HepG2 (cell line): Measurements from ENCODE around the gene ANKS3. TPM values are rescaled to one million over a fixed set of nuclear protein-coding genes. Genes with fewer than 3 reads are reported as not detected.

Source experiments
- CEBPZ ChIP-seq: IDR thresholded peaks from 2 replicates; pipeline ENCODE4 v1.6.1; 2012; ENCODE audit warnings: low read length, improper control_type of control experiment
- FOXA3 ChIP-seq: IDR thresholded peaks from 2 replicates; pipeline ENCODE4 v1.6.1; 2016; ENCODE audit warnings: missing genetic modification reagents, missing compliant biosample characterization
- HNF4A ChIP-seq: sonication (generic); formaldehyde crosslinking; IDR thresholded peaks from 2 replicates; pipeline ENCODE4 v1.4.0; 2020; ENCODE audit warnings: missing genetic modification reagents
- IRF1 ChIP-seq: sonication (generic); formaldehyde crosslinking; IDR thresholded peaks from 2 replicates; pipeline ENCODE4 v1.4.0; 2020; ENCODE audit warnings: low read depth, mild to moderate bottlenecking, missing genetic modification reagents
- MED8 ChIP-seq: sonication (generic); formaldehyde crosslinking; IDR thresholded peaks from 2 replicates; pipeline ENCODE4 v1.8.1; 2023; ENCODE audit warnings: mild to moderate bottlenecking, missing genetic modification reagents; ENCODE audit not compliant: insufficient replicate concordance
- NR3C1 ChIP-seq: sonication (generic); formaldehyde crosslinking; IDR thresholded peaks from 2 replicates; pipeline ENCODE4 v1.4.0; 2020; ENCODE audit warnings: missing genetic modification reagents
- POLR2AphosphoS2 ChIP-seq: IDR thresholded peaks from 2 replicates; pipeline ENCODE4 v1.6.1; 2011; ENCODE audit warnings: low read depth, low read length, improper control_type of control experiment
- RELA ChIP-seq: sonication (generic); formaldehyde crosslinking; IDR thresholded peaks from 2 replicates; pipeline ENCODE4 v1.4.0; 2020; ENCODE audit warnings: missing genetic modification reagents
- RFX1 ChIP-seq: fragments of 450-650 bp; IDR thresholded peaks from 2 replicates; pipeline ENCODE4 v1.6.1; 2017
- SMC3 ChIP-seq: IDR thresholded peaks from 2 replicates; pipeline ENCODE4 v1.6.1; 2011; ENCODE audit warnings: low read length, improper control_type of control experiment
- TAF15 ChIP-seq: fragments of 200-400 bp; formaldehyde crosslinking; IDR thresholded peaks from one replicate; pipeline ENCODE4 v1.6.1; 2018; ENCODE audit warnings: mild to moderate bottlenecking, low read depth, low read length; ENCODE audit not compliant: poor library complexity, severe bottlenecking
- TARDBP ChIP-seq: sonication (generic); formaldehyde crosslinking; IDR thresholded peaks from 2 replicates; pipeline ENCODE4 v1.8.0; 2022; ENCODE audit warnings: mild to moderate bottlenecking, missing genetic modification reagents
- ZNF160 ChIP-seq: sonication (generic); formaldehyde crosslinking; IDR thresholded peaks from 2 replicates; pipeline ENCODE4 v1.8.0; 2022; ENCODE audit warnings: mild to moderate bottlenecking, inconsistent platforms, missing genetic modification reagents
- ZNF264 ChIP-seq: sonication (generic); formaldehyde crosslinking; IDR thresholded peaks from 2 replicates; pipeline ENCODE4 v1.4.0; 2020; ENCODE audit warnings: missing genetic modification reagents
- ZNF343 ChIP-seq: sonication (generic); formaldehyde crosslinking; IDR thresholded peaks from 2 replicates; pipeline ENCODE4 v1.4.0; 2020; ENCODE audit warnings: mild to moderate bottlenecking, missing genetic modification reagents
- polyA plus RNA-seq, 8 experiments: library from polyadenylated mRNA; depleted of rRNA in 3 of 8; stranded (reverse) in 7 of 8; unstranded in 1 of 8; fragments of >200 nt; fragmentation: Illumina TruSeq in 4 of 8; extraction: Trizol in 4 of 8; gene quantifications; 2 replicates each; pipeline versions ENCODE4 v1.2.1 to v1.2.3, GENCODE V29; 2011 to 2016; ENCODE audit warnings: low read depth in 4 of 8, missing spikeins in 1 of 8, mixed read lengths in 1 of 8; ENCODE audit not compliant: insufficient read depth in 1 of 8
- total RNA-seq, 5 experiments: library from RNA; depleted of rRNA; stranded (reverse); fragments of >200 nt; fragmentation: Illumina TruSeq; extraction: Trizol; gene quantifications; 2 replicates each; pipeline ENCODE4 v1.2.3, GENCODE V29; 2016; ENCODE audit warnings: low read depth in 1 of 5
- TF ChIP-seq, protein P1 (sequence below): sonication (generic); formaldehyde crosslinking; conservative IDR thresholded peaks from 2 replicates; pipeline ENCODE4 v1.4.0; 2020; ENCODE audit warnings: mild to moderate bottlenecking, missing genetic modification reagents, moderate library complexity

The ANKS3 gene
- total and polyA plus RNA-seq, 2 of the 13 experiments (the other 11 are each of a cell fraction or from before 2014, with no cell fraction given) = 11.4 to 15.9 TPM

DNA sequence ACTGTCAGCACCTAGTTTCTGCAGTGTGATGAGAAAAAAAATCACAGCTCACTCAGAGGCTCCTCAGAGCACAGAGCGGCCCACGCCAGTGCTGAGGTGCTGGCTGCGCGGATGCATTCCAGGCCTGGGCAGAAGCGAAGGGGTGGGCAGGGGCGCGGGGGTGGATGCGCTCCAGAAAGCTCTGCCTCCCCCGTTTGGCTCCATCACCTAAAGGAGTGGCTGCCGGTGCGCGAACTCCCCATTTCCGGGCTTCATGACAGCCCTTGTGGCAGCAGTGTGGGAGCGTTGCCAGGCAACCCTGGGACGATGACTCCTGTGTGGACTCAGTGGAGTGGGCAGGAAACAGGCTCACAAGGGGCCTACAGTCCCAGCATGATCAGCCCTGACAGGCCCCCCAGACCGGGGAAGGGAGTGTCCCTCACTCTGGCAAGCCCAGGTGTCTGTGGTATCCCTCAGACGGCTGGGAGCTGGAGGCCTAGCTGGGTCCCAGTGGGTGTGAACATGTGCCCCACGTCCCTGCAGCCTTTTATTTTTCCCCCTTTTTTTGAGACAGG is 73.5 kb downstream of the ANKS3 start (continued):
- TF ChIP-seq ZNF343 (CRISPR knock-in tag) = no peak
- TF ChIP-seq ZNF160 (CRISPR knock-in tag) = no peak
- TF ChIP-seq FOXA3 = no peak; the same call in 1 of the 2 replicates
- TF ChIP-seq ZNF264 (CRISPR knock-in tag) = no peak
- TF ChIP-seq, protein P1, sequence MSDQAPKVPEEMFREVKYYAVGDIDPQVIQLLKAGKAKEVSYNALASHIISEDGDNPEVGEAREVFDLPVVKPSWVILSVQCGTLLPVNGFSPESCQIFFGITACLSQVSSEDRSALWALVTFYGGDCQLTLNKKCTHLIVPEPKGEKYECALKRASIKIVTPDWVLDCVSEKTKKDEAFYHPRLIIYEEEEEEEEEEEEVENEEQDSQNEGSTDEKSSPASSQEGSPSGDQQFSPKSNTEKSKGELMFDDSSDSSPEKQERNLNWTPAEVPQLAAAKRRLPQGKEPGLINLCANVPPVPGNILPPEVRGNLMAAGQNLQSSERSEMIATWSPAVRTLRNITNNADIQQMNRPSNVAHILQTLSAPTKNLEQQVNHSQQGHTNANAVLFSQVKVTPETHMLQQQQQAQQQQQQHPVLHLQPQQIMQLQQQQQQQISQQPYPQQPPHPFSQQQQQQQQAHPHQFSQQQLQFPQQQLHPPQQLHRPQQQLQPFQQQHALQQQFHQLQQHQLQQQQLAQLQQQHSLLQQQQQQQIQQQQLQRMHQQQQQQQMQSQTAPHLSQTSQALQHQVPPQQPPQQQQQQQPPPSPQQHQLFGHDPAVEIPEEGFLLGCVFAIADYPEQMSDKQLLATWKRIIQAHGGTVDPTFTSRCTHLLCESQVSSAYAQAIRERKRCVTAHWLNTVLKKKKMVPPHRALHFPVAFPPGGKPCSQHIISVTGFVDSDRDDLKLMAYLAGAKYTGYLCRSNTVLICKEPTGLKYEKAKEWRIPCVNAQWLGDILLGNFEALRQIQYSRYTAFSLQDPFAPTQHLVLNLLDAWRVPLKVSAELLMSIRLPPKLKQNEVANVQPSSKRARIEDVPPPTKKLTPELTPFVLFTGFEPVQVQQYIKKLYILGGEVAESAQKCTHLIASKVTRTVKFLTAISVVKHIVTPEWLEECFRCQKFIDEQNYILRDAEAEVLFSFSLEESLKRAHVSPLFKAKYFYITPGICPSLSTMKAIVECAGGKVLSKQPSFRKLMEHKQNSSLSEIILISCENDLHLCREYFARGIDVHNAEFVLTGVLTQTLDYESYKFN (CRISPR knock-in tag) = peak; percentile 77
- TF ChIP-seq POLR2AphosphoS2 = no peak
- peak; percentile 23; the same call in 1 of the 2 replicates for TF ChIP-seq HNF4A
- TF ChIP-seq RFX1 = peak; percentile 61
- no peak for TF ChIP-seq RELA (CRISPR knock-in tag)
- no peak for TF ChIP-seq CEBPZ
- TF ChIP-seq TARDBP = no peak
- peak; percentile 85 for TF ChIP-seq TAF15
- no peak for TF ChIP-seq SMC3
- TF ChIP-seq IRF1 (CRISPR knock-in tag) = no peak
- TF ChIP-seq MED8 (CRISPR knock-in tag) = no peak
- no peak for TF ChIP-seq NR3C1
